GM18868 (cell line): ENCODE measurements around the gene TCHHL1.

Experiments
- ATAC-seq: cut with Tn5 transposase; IDR thresholded peaks from one replicate; pipeline ENCODE4 v1.9.1; 2021; ENCODE audit warnings: mild to moderate bottlenecking, moderate library complexity; ENCODE audit not compliant: unreplicated experiment

TCHHL1 gene

GRCh38 chr1:152089014-152089674 is at the start of gene TCHHL1:
TCHHL1 (minus strand) TSS chr1:152089064; CDS start chr1:152088143, 921 bp downstream.
- no peak for ATAC-seq

- no peak for ATAC-seq
Measured at GRCh38 chr1:152137215-152137614, 48.4 kb upstream of the TCHHL1 start.

- no peak for ATAC-seq
Measured at GRCh38 chr1:152130186-152130585, 41.3 kb upstream of the TCHHL1 start.

- no peak for ATAC-seq
Measured at GRCh38 chr1:152127673-152128072, 38.8 kb upstream of the TCHHL1 start.

- ATAC-seq, result no peak
Measured at GRCh38 chr1:152125834-152126443, 37.1 kb upstream of the TCHHL1 start.

- no peak for ATAC-seq
Measured at GRCh38 chr1:152118915-152119314, 30.1 kb upstream of the TCHHL1 start.

- ATAC-seq, result no peak
Measured at GRCh38 chr1:152115344-152115743, 26.5 kb upstream of the TCHHL1 start, which contains the start of gene TCHH. TCHH (minus strand) TSS chr1:152115444; CDS start chr1:152114080, 1,364 bp downstream.

- no peak for ATAC-seq
Measured at GRCh38 chr1:152112885-152113432, 24.1 kb upstream of the TCHHL1 start.

DNA sequence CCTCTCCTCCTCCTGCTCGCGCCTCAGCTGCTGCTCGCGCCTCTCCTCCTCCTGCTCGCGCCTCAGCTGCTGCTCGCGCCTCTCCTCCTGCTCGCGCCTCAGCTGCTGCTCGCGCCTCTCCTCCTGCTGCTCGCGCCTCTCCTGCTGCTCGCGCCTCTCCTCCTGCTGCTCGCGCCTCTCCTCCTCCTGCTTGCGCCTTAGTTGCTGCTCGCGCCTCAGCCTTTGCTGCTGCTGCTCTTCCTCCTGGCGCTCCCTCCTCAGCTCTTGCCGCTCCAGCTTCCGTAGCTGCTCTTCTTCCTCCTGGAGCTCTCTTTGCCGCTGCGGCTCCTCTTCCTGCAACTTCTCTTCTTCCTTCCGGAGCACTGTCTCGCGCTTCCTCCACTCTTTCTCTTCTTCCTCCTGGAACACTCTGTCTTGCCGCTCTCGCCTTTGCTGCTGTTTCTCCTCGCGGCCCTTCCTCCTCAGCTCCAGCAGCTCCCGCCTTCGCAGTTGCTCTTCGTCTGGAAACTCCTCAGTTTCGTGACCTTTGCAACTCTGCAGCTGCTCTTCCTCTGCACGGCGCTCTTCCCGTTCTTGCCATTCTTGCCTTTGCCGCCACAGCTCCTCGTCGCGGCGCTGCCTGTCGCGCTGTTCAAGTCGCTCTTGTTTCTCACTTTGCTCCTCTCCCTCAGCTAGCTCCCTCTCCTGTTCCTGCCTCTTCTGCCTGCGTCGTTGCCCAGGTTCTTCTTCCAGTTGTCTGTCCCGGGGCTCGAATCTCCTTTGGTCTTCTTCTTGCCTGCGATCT is 23.4 kb upstream of the TCHHL1 start:
- no peak for ATAC-seq

DNA sequence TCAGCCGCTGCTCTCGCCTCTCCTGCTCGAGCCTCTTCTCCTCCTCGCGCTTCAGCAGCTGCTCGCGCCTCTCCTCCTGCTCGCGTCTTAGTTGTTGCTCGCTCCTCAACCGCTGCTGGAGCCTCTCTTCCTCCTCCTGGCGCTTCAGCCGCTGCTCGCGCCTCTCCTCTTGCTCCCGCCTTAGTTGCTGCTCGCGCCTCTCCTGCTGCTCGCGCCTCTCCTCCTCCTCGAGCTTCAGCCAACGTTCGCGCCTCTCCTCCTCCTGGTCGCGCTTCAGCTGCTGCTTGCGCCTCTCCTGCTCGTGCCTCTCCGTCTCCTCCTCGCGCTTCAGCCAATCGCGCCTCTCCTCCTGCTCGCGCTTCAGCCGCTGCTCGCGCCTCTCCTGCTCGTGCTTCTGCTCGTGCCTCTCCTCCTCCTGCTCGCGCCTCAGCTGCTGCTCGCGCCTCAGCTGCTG is 22.7 kb upstream of the TCHHL1 start:
- no peak for ATAC-seq

DNA sequence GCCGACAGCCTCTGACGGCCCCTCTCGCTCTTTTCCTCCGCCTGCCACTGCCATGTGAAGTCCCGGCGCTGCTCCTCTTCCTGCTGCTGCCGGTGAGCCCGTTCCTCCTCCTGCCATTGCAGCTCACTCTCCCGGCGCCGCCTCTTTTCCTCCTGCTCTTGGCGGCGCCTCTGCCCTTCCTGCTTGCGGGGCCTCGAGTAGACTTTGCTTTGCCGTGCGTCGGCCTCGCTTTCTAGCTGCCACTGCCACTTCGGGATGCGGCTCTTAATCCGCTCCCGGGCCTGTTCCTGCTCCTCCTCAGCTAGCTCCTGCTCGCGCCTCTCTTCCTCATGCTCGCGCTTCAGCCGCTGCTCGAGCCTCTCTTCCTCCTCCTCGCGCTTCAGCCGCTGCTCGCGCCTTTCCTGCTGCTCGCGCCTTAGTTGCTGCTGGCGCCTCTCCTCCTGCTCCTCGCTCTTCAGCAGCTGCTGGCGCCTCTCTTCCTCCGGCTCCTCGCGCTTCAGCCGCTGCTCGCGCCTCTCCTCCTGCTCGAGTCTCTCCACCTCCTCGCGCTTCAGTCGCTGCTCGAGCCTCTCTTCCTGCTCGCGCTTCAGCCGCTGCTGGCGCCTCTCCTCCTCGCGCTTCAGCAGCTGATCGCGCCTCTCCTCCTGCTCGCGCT is 22.1 kb upstream of the TCHHL1 start:
- no peak for ATAC-seq

DNA sequence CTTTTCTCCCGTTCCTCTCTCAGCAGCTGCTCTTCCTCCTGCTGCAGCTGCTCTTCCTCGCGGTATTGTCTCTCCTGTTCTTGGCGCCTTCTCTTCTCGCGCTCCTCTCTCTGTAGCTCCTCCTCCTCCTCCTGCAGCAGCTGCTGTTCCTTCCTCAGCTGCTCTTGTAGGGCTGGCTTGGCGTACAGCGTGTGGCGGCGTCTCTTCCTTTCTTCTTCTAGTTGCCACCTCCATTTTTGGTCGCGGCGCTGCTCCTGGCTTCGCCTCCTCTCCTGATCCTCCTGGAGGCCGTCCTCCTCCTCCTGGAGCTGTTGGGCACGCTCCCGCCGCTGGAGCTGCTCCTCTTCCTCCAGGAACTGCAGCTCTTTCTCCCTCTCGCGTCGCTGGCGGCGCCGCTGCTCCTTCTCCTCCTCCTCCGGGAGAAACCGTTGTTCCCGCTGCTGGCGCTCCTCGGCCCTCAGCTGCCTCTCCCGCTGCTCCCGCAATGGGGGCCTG is 21.5 kb upstream of the TCHHL1 start:
- no peak for ATAC-seq

DNA sequence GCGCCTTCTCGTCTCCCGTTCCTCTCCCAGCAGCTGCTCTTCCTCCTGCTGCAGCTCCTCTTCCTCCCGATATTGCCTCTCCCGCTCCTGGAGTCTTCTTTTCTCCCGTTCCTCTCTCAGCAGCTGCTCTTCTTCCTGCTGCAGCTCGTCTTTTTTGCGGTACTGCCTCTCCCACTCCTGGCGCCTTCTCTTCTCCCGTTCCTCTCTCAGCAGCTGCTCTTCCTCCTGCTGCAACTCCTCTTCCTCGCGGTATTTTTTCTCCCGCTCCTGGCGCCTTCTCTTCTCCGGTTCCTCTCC is 21.1 kb upstream of the TCHHL1 start:
- ATAC-seq, result no peak

GRCh38 chr1:152109231-152109997 is 20.6 kb upstream of the TCHHL1 start:
- ATAC-seq, result no peak

DNA sequence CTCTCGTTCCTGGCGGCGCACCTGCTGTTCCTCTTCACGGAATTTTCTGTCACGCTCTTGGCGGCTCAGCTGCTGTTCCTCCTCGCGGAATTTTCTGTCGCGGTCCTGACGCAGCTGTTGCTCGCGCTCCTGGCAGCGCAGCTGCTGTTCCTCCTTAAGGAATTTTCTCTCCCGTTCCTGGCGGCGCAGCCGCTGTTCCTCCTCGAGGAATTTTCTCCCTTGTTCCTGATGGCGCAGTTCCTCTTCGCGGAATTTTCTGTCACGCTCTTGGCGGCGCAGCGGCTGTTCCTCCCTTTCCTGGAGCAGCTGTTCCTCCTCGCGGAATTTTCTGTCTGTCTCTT is 20.0 kb upstream of the TCHHL1 start:
- ATAC-seq, result no peak

DNA sequence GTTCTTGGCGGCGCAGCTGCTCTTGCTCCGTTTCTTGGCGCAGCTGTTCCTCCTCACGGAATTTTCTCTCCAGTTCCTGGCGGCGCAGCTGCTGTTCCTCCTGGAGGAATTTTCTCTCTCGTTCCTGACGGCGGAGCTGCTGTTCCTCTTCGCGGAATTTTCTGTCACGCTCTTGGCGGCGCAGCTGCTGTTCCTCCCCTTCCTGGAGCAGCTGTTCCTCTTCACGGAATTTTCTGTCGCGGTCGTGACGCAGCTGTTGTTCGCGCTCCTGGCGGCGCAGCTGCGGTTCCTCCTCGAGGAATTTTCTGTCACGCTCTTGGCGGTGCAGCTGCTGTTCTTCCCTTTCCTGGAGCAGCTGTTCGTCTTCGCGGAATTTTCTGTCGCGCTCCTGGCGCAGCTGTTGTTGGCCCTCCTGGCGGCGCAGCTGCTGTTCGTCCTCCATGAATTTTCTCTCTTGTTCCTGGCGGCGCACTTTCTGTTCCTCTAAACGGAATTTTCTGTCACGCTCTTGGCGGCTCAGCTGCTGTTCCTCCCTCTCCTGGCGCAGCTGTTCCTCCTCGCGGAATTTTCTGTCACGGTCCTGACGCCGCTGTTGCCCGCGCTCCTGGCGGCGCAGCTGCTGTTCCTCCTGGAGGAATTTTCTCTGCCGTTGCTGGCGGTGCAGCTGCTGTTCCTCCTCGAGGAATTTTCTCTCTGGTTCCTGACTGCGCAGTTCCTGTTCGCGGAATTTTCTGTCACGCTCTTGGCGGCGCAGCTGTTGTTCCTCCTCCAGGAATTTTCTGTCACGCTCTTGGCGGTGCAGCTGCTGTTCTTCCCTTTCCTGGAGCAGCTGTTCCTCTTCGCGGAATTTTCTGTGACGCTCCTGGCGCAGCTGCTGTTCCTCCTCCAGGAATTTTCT is 19.4 kb upstream of the TCHHL1 start:
- ATAC-seq, result no peak

- ATAC-seq, result no peak
Measured at GRCh38 chr1:152107031-152107983, 18.4 kb upstream of the TCHHL1 start.

- ATAC-seq, result no peak
Measured at GRCh38 chr1:152104854-152105253, 16.0 kb upstream of the TCHHL1 start.
